ENCODE results near the gene UGT2B10. TPM values are rescaled to one million over a fixed set of nuclear protein-coding genes. Genes with fewer than 3 reads are reported as not detected.
A peak's percentile ranks its signal among the peaks of the same experiment; 100 is the strongest.

The UGT2B10 gene
- total and polyA plus RNA-seq, 2 of the 13 experiments (the other 11 are each of a cell fraction or from before 2014, with no cell fraction given), result 107 to 148 TPM

GRCh38 chr4:68871809-68872642 is 56.2 kb downstream of the UGT2B10 start (continued):
- TF ChIP-seq ELK4 (CRISPR knock-in tag; IDR thresholded peaks at IDR 0.05; ENCODE audit: borderline replicate concordance) (no peak), ZNF850 (CRISPR knock-in tag; conservative IDR thresholded peaks at IDR 0.05) (no peak), RBFOX2 (IDR thresholded peaks at IDR 0.05; ENCODE audit: low read depth, low read length) (peak; percentile 80), STAG1 (CRISPR knock-in tag; IDR thresholded peaks at IDR 0.05) (peak; percentile 4; the same call in 1 of the 2 replicates), TRIM22 (IDR thresholded peaks at IDR 0.05) (no peak), BRD4 (CRISPR knock-in tag; IDR thresholded peaks at IDR 0.05) (no peak), PRMT3 (CRISPR knock-in tag; IDR thresholded peaks at IDR 0.05; ENCODE audit: borderline replicate concordance, low read depth) (no peak), ZNF724P (CRISPR knock-in tag; IDR thresholded peaks at IDR 0.05; ENCODE audit: borderline replicate concordance) (no peak), NONO (IDR thresholded peaks at IDR 0.05) (no peak), NONO (CRISPR knock-in tag; conservative IDR thresholded peaks at IDR 0.05) (no peak), LCORL (IDR thresholded peaks at IDR 0.05) (no peak), LCORL (CRISPR knock-in tag; IDR thresholded peaks at IDR 0.05) (peak; percentile 24; the same call in 1 of the 2 replicates), FOXK2 (IDR thresholded peaks at IDR 0.05) (no peak), TEAD3 (CRISPR knock-in tag; optimal IDR thresholded peaks at IDR 0.05; ENCODE audit: borderline replicate concordance) (peak; percentile 6), ZNF121 (CRISPR knock-in tag; IDR thresholded peaks at IDR 0.05) (no peak), MYC (CRISPR knock-in tag; IDR thresholded peaks at IDR 0.05; ENCODE audit: borderline replicate concordance) (no peak), ARNT (IDR thresholded peaks at IDR 0.05) (no peak), DPF2 (CRISPR knock-in tag; IDR thresholded peaks at IDR 0.05; ENCODE audit: borderline replicate concordance, low read depth) (peak; percentile 17; the same call in 1 of the 2 replicates), PHB2 (IDR thresholded peaks at IDR 0.05; ENCODE audit: partially characterized antibody) (no peak)
- TF ChIP-seq, protein P1, sequence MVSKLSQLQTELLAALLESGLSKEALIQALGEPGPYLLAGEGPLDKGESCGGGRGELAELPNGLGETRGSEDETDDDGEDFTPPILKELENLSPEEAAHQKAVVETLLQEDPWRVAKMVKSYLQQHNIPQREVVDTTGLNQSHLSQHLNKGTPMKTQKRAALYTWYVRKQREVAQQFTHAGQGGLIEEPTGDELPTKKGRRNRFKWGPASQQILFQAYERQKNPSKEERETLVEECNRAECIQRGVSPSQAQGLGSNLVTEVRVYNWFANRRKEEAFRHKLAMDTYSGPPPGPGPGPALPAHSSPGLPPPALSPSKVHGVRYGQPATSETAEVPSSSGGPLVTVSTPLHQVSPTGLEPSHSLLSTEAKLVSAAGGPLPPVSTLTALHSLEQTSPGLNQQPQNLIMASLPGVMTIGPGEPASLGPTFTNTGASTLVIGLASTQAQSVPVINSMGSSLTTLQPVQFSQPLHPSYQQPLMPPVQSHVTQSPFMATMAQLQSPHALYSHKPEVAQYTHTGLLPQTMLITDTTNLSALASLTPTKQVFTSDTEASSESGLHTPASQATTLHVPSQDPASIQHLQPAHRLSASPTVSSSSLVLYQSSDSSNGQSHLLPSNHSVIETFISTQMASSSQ (IDR thresholded peaks at IDR 0.05; ENCODE audit: low read depth), result peak; percentile 93
- TF ChIP-seq, protein P1 (CRISPR knock-in tag; IDR thresholded peaks at IDR 0.05; ENCODE audit: borderline replicate concordance), result peak; percentile 93
- TF ChIP-seq, protein P2, sequence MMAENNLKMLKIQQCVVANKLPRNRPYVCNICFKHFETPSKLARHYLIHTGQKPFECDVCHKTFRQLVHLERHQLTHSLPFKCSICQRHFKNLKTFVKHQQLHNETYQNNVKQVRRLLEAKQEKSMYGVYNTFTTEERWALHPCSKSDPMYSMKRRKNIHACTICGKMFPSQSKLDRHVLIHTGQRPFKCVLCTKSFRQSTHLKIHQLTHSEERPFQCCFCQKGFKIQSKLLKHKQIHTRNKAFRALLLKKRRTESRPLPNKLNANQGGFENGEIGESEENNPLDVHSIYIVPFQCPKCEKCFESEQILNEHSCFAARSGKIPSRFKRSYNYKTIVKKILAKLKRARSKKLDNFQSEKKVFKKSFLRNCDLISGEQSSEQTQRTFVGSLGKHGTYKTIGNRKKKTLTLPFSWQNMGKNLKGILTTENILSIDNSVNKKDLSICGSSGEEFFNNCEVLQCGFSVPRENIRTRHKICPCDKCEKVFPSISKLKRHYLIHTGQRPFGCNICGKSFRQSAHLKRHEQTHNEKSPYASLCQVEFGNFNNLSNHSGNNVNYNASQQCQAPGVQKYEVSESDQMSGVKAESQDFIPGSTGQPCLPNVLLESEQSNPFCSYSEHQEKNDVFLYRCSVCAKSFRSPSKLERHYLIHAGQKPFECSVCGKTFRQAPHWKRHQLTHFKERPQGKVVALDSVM (CRISPR knock-in tag; IDR thresholded peaks at IDR 0.05), result no peak
